K562 (cell line): Measurements from ENCODE around the gene ECSCR. TPM values are rescaled to one million over a fixed set of nuclear protein-coding genes. Genes with fewer than 3 reads are reported as not detected.
A peak's percentile ranks its signal among the peaks of the same experiment; 100 is the strongest.

Experiments used
- DEAF1 ChIP-seq: fragments of 450-650 bp; formaldehyde crosslinking; IDR thresholded peaks from 2 replicates; pipeline ENCODE4 v1.4.0; 2020; ENCODE audit warnings: mild to moderate bottlenecking, moderate library complexity
- EGR1 ChIP-seq: fragments of 450-650 bp; conservative IDR thresholded peaks from 2 replicates; pipeline ENCODE4 v1.6.1; 2017; ENCODE audit warnings: mild to moderate bottlenecking
- HMBOX1 ChIP-seq: sonication (generic); IDR thresholded peaks from 2 replicates; pipeline ENCODE4 v1.6.1; 2016
- LCOR ChIP-seq: sonication (generic); formaldehyde crosslinking; IDR thresholded peaks from 2 replicates; pipeline ENCODE4 v1.8.0; 2022; ENCODE audit warnings: mild to moderate bottlenecking, missing genetic modification reagents
- MXD1 ChIP-seq: fragments of 250-450 bp; sonication (Bioruptor Pico); IDR thresholded peaks from 2 replicates; pipeline ENCODE4 v1.8.0; 2021; ENCODE audit warnings: borderline replicate concordance, mild to moderate bottlenecking, moderate library complexity; ENCODE audit not compliant: poor library complexity, severe bottlenecking
- POLR2H ChIP-seq: IDR thresholded peaks from 2 replicates; pipeline ENCODE4 v1.6.1; 2016; ENCODE audit warnings: missing genetic modification characterization, low read depth, mild to moderate bottlenecking, control low read depth, missing compliant biosample characterization, moderate library complexity
- REST ChIP-seq, 2 experiments: fragments of 450-650 bp; formaldehyde crosslinking in 1 of 2; IDR thresholded peaks; 2 replicates each; pipeline versions ENCODE4 v1.4.0 to v1.6.1; 2014 to 2020; ENCODE audit warnings: mild to moderate bottlenecking in 2 of 2, borderline replicate concordance in 1 of 2, low read depth in 1 of 2
- RFX1 ChIP-seq: fragments of 450-650 bp; IDR thresholded peaks from 2 replicates; pipeline ENCODE4 v1.6.1; 2016; ENCODE audit warnings: mild to moderate bottlenecking, moderate library complexity
- SMAD3 ChIP-seq: fragments of 450-650 bp; formaldehyde crosslinking; conservative IDR thresholded peaks from 2 replicates; pipeline ENCODE4 v1.4.0; 2020; ENCODE audit warnings: mild to moderate bottlenecking
- SMC3 ChIP-seq: conservative IDR thresholded peaks from 2 replicates; pipeline ENCODE4 v1.6.1; 2011; ENCODE audit warnings: low read depth, low read length, improper control_type of control experiment; ENCODE audit not compliant: insufficient read depth
- ZBTB11 ChIP-seq, 3 experiments: fragments of 200-800 bp in 1 of 3; fragments of 250-450 bp in 1 of 3; fragments of 450-650 bp in 1 of 3; sonication (Bioruptor Pico) in 1 of 3; sonication (Bioruptor generic) in 1 of 3; formaldehyde crosslinking in 1 of 3; IDR thresholded peaks; 2 replicates each; pipeline versions ENCODE4 v1.6.1 to v1.8.0; 2016 to 2022; ENCODE audit warnings: mild to moderate bottlenecking in 2 of 3, missing genetic modification characterization in 2 of 3, missing compliant biosample characterization in 1 of 3, moderate library complexity in 1 of 3
- polyA plus RNA-seq, 8 experiments: library from polyadenylated mRNA; depleted of rRNA in 4 of 8; stranded (reverse) in 5 of 8; unstranded in 3 of 8; fragments of >200 nt; fragmentation: Nextera tagmentation in 2 of 8; fragmentation: Illumina TruSeq in 1 of 8; extraction: Ambion mirVana in 2 of 8; extraction: Trizol in 1 of 8; gene quantifications; 2 replicates each; pipeline versions ENCODE4 v1.2.1 to v1.2.3, GENCODE V29; 2011 to 2014; ENCODE audit warnings: inconsistent platforms in 1 of 8, missing spikeins in 1 of 8
- total RNA-seq, 7 experiments: library from RNA; depleted of rRNA in 6 of 7; stranded (reverse); fragments of >200 nt in 6 of 7; fragmentation: Illumina TruSeq in 2 of 7; extraction: Trizol in 2 of 7; gene quantifications; 2 replicates each; pipeline versions ENCODE4 v1.2.1 to v1.2.3, GENCODE V29; 2011 to 2021; ENCODE audit warnings: low replicate concordance in 1 of 7

The ECSCR gene
- total and polyA plus RNA-seq, 9 of the 15 experiments (the other 6 are each of a cell fraction or from before 2014, with no cell fraction given): 0.10 to 0.25 (median 0.13) TPM; not detected in 6

- peak; percentile 94 for TF ChIP-seq REST (IDR thresholded peaks at IDR 0.05; ENCODE audit: borderline replicate concordance)
- no peak for TF ChIP-seq REST (CRISPR knock-in tag; IDR thresholded peaks at IDR 0.05; ENCODE audit: low read depth)
- TF ChIP-seq LCOR (CRISPR knock-in tag): peak; percentile 66; the same call in 1 of the 2 replicates
- no peak for TF ChIP-seq POLR2H (tag)
- peak; percentile 96 for TF ChIP-seq DEAF1 (CRISPR knock-in tag)
- TF ChIP-seq ZBTB11 (CRISPR knock-in tag; IDR thresholded peaks at IDR 0.05): no peak
- TF ChIP-seq SMAD3: no peak
- peak; percentile 60 for TF ChIP-seq RFX1
- no peak for TF ChIP-seq MXD1 (CRISPR knock-in tag)
- TF ChIP-seq HMBOX1: 0 out of 2 replicates have a peak, but pooled peaks have one; percentile 61
- TF ChIP-seq EGR1: no peak
- peak; percentile 93 for TF ChIP-seq SMC3
These were observed 40.1 kb downstream of the ECSCR start (continued) for GRCh38 chr5:139422307-139422893.
